ENCODE measurements around the gene PTGES. TPM values are rescaled to one million over a fixed set of nuclear protein-coding genes. Genes with fewer than 3 reads are reported as not detected.

The PTGES gene
- total RNA-seq, 1 experiment from 2014 or later, result 2.4 TPM

DNA sequence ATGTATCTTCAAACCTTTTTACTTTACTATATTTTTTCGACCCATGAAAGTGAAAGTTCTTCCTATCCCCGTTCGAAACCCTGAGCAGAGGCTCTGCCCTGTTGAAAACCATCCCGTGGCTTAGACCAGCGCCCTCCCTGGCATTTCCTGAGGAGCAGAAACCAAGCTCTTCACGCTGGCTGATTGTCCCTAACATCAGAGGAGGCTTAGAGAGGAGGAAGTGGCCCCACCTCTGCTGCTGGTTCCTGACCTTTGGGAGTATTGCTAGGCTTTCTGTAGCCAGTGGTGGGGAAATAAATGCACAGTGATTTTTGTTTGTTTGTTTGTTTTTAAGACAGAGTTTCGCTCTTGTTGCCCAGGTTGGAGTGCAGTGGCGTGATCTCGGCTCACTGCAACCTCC is 4.2 kb upstream of the PTGES start:
- H3K14ac ChIP-seq (ENCODE audit: insufficient read depth, low read length), result no peak overlapping the region
- Mint-ChIP-seq H3K4me3 (no peak overlapping the region), H3K9me3 (no peaks in the 10 kb centered on the region), H3K36me3 (ENCODE audit: insufficient read depth in 1 of 3, low read depth in 3 of 3) (no peaks in the 10 kb centered on the region), H3K27ac (0 out of 7 replicates have a peak overlapping the region, but pooled peaks of 1 of the 3 experiments have one; percentile 1), H3K27me3 (ENCODE audit: low read depth) (peaks cover 14% of the 10 kb centered on the region), H3K4me1 (peaks cover 19 to 22% of the 10 kb centered on the region in 2 experiments)
- no peak overlapping the region for H3K9ac ChIP-seq (ENCODE audit: extremely low read depth, insufficient read length, low read length)
- TF ChIP-seq, protein P1, sequence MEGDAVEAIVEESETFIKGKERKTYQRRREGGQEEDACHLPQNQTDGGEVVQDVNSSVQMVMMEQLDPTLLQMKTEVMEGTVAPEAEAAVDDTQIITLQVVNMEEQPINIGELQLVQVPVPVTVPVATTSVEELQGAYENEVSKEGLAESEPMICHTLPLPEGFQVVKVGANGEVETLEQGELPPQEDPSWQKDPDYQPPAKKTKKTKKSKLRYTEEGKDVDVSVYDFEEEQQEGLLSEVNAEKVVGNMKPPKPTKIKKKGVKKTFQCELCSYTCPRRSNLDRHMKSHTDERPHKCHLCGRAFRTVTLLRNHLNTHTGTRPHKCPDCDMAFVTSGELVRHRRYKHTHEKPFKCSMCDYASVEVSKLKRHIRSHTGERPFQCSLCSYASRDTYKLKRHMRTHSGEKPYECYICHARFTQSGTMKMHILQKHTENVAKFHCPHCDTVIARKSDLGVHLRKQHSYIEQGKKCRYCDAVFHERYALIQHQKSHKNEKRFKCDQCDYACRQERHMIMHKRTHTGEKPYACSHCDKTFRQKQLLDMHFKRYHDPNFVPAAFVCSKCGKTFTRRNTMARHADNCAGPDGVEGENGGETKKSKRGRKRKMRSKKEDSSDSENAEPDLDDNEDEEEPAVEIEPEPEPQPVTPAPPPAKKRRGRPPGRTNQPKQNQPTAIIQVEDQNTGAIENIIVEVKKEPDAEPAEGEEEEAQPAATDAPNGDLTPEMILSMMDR (conservative IDR thresholded peaks at IDR 0.05), result no peak
- H4K91ac ChIP-seq (ENCODE audit: insufficient read length, low read depth, low read length), result no peak overlapping the region
- H2AFZ ChIP-seq (ENCODE audit: low read length), result no peak overlapping the region
- no peak overlapping the region for H2BK15ac ChIP-seq (ENCODE audit: low read depth, low read length)
- H4K5ac ChIP-seq (ENCODE audit: insufficient read length, low read depth, low read length), result no peak overlapping the region
- H3K4me1 ChIP-seq (ENCODE audit: insufficient read depth, low read length), result peaks cover 4% of the 10 kb centered on the region; the same call in 1 of the 2 replicates
- no peak overlapping the region for H2BK5ac ChIP-seq (ENCODE audit: insufficient read length, low read length)
- no peaks in the 10 kb centered on the region for H3K23me2 ChIP-seq (ENCODE audit: insufficient read length, low read depth, low read length, poor library complexity, severe bottlenecking)
- no CpG with 5 or more reads among the region's 9 CpGs for WGBS (ENCODE audit: extremely low coverage, insufficient read length, low lambda C conversion rate)
- no peak overlapping the region for H3K4ac ChIP-seq (ENCODE audit: low read depth, low read length)
- H2BK12ac ChIP-seq (ENCODE audit: insufficient read length, low read depth, low read length), result no peak overlapping the region
- no peak overlapping the region for H3K23ac ChIP-seq (ENCODE audit: insufficient read length, low read depth, low read length)
- H3K4me2 ChIP-seq (ENCODE audit: insufficient read depth, insufficient read length, low read length), result no peak overlapping the region
- no peak for DNase-seq
- no peak overlapping the region for H3T11ph ChIP-seq (ENCODE audit: low read length)
- no peaks in the 10 kb centered on the region for H3K79me1 ChIP-seq (ENCODE audit: insufficient read depth, low read depth, low read length, poor library complexity, severe bottlenecking)
- no peak overlapping the region for H2BK20ac ChIP-seq (ENCODE audit: low read depth, low read length, poor library complexity, severe bottlenecking)
- H3K18ac ChIP-seq (ENCODE audit: insufficient read length, low read depth, low read length), result no peak overlapping the region
- no peak overlapping the region for H2BK120ac ChIP-seq (ENCODE audit: low read depth, low read length, poor library complexity, severe bottlenecking)
- no peaks in the 10 kb centered on the region for H3K27me3 ChIP-seq (ENCODE audit: insufficient read depth, low read length)
- H4K8ac ChIP-seq (replicated peaks; ENCODE audit: insufficient read length, low read depth, low read length), result no peak overlapping the region
- no peak overlapping the region for H3K56ac ChIP-seq (ENCODE audit: insufficient read length, low read depth, low read length)
- no peak overlapping the region for H2AK5ac ChIP-seq (ENCODE audit: insufficient read length, low read length)
- no peaks in the 10 kb centered on the region for H3K79me2 ChIP-seq (ENCODE audit: insufficient read depth, low read length)
- H3K9me3 ChIP-seq (ENCODE audit: control insufficient read depth, low read depth, low read length), result no peaks in the 10 kb centered on the region
- no peaks in the 10 kb centered on the region for H4K20me1 ChIP-seq (ENCODE audit: control insufficient read depth, insufficient read depth, insufficient read length)
- no peak overlapping the region for H3K27ac ChIP-seq (ENCODE audit: insufficient read length, low read depth, low read length)

Measured in H9 (cell line).